ENCODE data around the gene SH3PXD2B.
A peak's percentile ranks its signal among the peaks of the same experiment; 100 is the strongest.
"Not testable (repeated sequence)": the region's sequence is repeated elsewhere in the genome, so short reads cannot be mapped to it uniquely, and the experiment has no call there.

The SH3PXD2B gene

DNA sequence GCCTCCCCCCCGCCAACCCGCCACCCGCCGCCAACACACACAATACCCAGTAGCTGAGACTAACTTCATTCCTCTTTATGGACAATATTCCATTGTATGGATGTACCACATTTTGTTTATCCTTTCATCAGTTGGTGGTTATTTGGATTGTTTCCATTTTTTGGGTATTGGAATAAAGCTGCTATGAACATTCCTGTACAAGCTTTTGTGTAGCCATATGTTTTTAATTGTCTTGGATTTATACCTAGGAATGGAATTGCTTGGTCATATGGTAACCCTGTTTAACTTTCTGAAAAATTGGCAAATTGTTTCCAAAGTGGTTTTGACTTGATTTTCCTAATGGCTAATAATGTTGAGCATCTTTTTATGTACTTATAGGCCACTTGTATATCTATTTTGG is 165.9 kb downstream of the SH3PXD2B start:
- no peak for DNase-seq

- not testable (repeated sequence) for DNase-seq
Observed at GRCh38 chr5:172287140-172287539, 167.2 kb downstream of the SH3PXD2B start.

DNA sequence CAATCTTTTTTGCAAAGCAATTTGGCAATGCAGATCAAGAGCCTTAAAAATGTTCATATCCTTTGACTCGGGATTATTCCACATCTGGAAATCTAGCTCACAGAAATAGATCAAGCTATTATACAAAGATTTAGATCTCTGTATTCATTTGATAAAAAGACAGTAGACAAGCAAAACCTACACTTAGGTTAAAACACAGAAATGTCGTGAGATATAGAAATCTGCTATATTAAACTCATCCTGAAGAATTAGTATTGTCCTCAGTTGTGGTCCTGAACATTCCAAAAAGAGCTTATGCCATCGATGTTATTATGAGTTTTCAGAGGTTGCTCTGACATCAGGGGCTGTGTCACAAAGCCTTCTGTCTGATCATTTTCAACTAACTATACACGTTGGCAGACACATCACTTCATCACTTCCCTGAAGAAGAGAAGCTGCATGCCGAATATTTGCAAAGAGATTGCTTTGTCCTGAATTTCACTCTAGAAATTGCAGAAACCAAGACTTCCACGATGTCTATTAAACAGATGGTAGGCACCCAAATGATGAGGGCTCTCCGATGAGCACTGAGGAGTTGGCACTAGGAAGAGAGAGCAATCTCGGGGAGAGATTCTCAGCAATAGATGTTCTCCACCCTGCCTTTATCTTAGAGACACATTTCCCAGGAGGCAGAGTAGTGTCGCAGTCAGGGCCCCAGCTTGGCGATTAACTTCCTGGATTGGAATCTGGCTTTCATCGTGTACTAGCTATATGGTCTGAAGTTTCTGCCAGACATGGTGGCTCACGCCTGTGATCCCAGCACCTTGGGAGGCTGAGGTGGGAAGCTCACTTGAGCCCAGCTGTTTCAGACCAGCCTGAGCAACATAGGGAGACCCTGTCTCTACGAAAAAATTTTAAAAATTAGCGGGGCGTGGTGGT is 168.8 kb downstream of the SH3PXD2B start:
- peak; percentile 9 for DNase-seq

DNA sequence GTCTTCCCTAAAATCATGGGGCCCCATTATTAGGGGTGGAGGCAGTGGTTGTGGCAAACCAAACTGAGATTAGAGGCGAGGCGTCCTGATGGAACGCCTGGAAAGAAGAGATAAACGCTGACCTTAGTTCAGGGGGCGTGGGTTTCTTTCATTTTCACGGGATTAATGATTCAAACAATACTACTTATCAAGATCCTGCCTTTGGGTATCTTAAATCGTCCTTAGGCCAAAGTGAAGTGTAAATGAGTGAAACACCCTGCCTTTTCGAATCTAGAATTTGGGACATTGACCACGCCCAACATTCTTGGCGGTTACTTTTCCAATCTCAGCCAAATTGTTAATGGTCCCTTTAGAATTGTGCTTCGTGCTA is 169.7 kb downstream of the SH3PXD2B start:
- peak; percentile 80 for DNase-seq

DNA sequence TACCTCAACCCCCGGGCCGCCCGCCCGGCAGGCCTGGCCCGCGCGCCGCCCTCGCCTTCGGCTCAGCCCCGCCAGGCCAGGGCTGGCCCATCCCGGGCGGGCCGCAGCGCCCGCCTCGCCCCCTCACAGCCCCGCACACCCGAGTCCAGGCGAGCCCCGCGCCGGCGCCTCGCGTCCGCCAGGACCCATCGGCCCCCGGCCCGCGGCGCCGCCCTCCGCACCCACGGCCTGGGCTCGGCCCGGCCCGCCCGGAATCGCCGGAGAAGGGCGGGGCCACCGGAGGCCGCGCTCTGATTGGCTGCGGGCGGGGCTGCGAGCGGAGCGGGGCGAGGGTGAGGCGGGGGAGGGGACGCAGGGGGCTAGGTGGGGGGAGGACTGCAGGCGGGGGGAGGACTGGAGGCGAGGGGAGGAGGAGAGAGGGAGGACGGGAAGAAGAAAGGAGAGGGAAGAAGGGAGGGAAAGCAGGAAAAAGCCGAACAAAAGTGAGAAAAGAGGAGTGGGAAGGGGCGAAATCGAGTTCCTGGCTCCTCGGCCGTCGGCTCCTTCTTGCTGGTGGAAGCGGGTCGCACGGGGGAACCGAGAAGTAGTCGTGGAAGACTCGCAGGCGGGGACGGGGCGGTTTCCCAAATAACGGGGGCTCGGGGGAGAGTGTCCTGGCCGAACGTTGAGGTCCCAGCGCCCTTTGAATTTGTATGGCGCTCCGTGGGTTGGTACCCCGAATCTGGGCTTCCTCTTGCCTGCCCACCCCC is 170.3 kb downstream of the SH3PXD2B start:
- DNase-seq = peak; percentile 64

DNA sequence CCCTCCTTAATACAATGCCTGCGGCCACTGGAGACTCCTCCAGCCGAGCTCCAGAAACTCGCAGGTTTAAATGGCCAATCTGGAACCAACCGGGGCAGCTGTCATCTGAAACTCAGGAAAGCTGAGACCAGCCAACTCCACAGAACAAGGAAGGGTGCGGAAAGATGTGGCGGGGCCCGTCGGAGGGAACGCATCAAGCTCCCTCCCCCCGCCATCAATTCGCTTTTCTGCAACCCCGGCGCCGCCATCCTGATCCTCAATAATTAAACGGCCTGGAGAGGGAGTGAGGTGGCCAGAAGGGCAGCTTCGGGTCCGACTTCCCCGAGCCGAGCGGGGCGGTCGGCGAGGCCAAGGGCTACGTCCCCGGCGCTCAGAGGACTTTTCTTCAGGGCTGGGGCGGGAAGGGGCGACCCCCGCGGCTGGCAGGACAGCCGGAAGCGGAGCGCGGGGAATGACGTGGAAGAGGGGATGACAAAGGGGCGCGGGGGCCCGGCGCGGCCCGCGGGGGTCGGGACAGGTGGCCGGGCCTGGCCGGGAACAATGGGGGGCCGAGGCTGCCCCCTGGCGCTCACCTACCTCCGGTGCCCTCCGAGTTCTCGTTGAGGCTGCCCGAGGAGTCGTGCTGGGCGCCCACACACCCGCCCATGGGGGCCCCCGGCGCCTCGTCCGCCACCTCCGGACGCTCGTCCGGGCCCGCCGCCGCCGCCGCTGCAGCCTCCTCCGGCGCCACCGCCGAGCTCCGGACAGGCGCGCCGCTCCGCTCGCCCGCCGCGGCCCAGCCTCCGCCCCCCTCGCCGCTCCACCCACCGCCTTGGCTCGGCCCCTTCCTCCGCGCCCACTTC is 171.1 kb downstream of the SH3PXD2B start, which contains the start of gene UBTD2:
TSS of gene UBTD2 (minus strand) at position 745 of the 842 bp plus-strand sequence. CDS start at position 646, 99 bp downstream.
- peak; percentile 77 for DNase-seq

GRCh38 chr5:172282272-172283019 is 171.9 kb downstream of the SH3PXD2B start:
- DNase-seq = no peak

GRCh38 chr5:172281346-172281745 is 173.0 kb downstream of the SH3PXD2B start:
- DNase-seq = no peak

DNA sequence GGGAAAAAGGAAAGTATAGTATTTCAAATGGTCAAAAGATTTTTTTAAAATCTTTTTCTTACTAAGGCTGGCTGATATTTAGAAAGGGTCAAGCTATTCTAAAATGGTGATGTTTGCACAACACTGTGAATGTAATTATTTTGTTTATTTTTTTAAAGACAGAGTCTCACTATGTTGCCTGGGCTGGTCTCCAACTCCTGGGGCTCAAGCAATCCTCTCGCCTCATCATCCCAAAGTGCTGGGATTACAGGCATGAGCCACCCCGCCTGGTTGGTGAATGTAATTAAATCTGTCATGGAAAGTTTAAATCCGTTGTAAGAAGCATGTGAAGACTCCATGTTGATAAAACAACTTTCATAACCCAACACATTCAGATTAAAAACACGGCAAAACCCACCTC is 173.4 kb downstream of the SH3PXD2B start:
- no peak for DNase-seq

GRCh38 chr5:172280317-172280716 is 174.0 kb downstream of the SH3PXD2B start:
- no peak for DNase-seq

GRCh38 chr5:172278356-172278755 is 176.0 kb downstream of the SH3PXD2B start:
- no peak for DNase-seq

GRCh38 chr5:172276214-172276613 is 178.1 kb downstream of the SH3PXD2B start:
- no peak for DNase-seq
